Astrocyte (in vitro differentiated cells and primary cell): ENCODE measurements around the gene NR2F2. TPM values are rescaled to one million over a fixed set of nuclear protein-coding genes. Genes with fewer than 3 reads are reported as not detected.

Experiments
- DNase-seq: peaks from one replicate; pipeline ENCODE4 v3.0.0-alpha.2; 2010; ENCODE audit warnings: low read depth
- FAIRE-seq: peaks from 2 replicates; lab custom pipeline; 2011; peaks lifted over from hg19 to GRCh38; lab: Jason Lieb, UNC
- H2AFZ ChIP-seq: 2 replicates; pipeline ENCODE4 v1.6.0; 2012; ENCODE audit warnings: low read depth, low read length, inconsistent platforms
- H3K27ac ChIP-seq: 2 replicates; pipeline ENCODE4 v1.5.1; 2011; ENCODE audit warnings: low read depth, low read length, inconsistent platforms
- H3K27me3 ChIP-seq: 2 replicates; pipeline ENCODE4 v1.6.0; 2011; ENCODE audit warnings: low read length, inconsistent platforms; ENCODE audit not compliant: insufficient read depth
- H3K36me3 ChIP-seq: 2 replicates; pipeline ENCODE4 v1.5.1; 2011; ENCODE audit warnings: low read length, inconsistent platforms; ENCODE audit not compliant: insufficient read depth
- H3K4me1 ChIP-seq: 2 replicates; pipeline ENCODE4 v1.5.1; 2011; ENCODE audit warnings: low read length, inconsistent platforms; ENCODE audit not compliant: insufficient read depth
- H3K4me2 ChIP-seq: 2 replicates; pipeline ENCODE4 v1.6.0; 2012; ENCODE audit warnings: low read length, inconsistent platforms
- H3K4me3 ChIP-seq: 2 replicates; pipeline ENCODE4 v1.5.1; 2011; ENCODE audit warnings: low read depth, mild to moderate bottlenecking, low read length, inconsistent platforms; ENCODE audit not compliant: insufficient read depth
- H3K79me2 ChIP-seq: 2 replicates; pipeline ENCODE4 v1.6.0; 2012; ENCODE audit warnings: mild to moderate bottlenecking, low read length, inconsistent platforms; ENCODE audit not compliant: insufficient read depth
- H3K9ac ChIP-seq: 2 replicates; pipeline ENCODE4 v1.6.0; 2012; ENCODE audit warnings: mild to moderate bottlenecking, low read length, inconsistent platforms
- H3K9me3 ChIP-seq: 2 replicates; pipeline ENCODE4 v1.5.1; 2012; ENCODE audit warnings: low read depth, mild to moderate bottlenecking, low read length, inconsistent platforms; ENCODE audit not compliant: insufficient read depth
- H4K20me1 ChIP-seq: 2 replicates; pipeline ENCODE4 v1.6.0; 2012; ENCODE audit warnings: low read length, inconsistent platforms; ENCODE audit not compliant: insufficient read depth
- H3K27ac Mint-ChIP-seq: one replicate; pipeline ENCODE4 v1.8.0; 2021; ENCODE audit warnings: mild to moderate bottlenecking, mixed read lengths; ENCODE audit not compliant: unreplicated experiment
- H3K27me3 Mint-ChIP-seq: one replicate; pipeline ENCODE4 v1.8.0; 2021; ENCODE audit warnings: low read depth, mixed read lengths; ENCODE audit not compliant: unreplicated experiment
- H3K36me3 Mint-ChIP-seq: one replicate; pipeline ENCODE4 v1.8.0; 2021; ENCODE audit warnings: low read depth, mixed read lengths; ENCODE audit not compliant: unreplicated experiment
- H3K4me1 Mint-ChIP-seq: one replicate; pipeline ENCODE4 v1.8.0; 2021; ENCODE audit warnings: low read depth, mixed read lengths; ENCODE audit not compliant: unreplicated experiment
- H3K4me3 Mint-ChIP-seq: one replicate; pipeline ENCODE4 v1.8.0; 2021; ENCODE audit warnings: mild to moderate bottlenecking, moderate library complexity, mixed read lengths; ENCODE audit not compliant: unreplicated experiment
- H3K9me3 Mint-ChIP-seq: one replicate; pipeline ENCODE4 v1.8.0; 2021; ENCODE audit warnings: mild to moderate bottlenecking, mixed read lengths; ENCODE audit not compliant: unreplicated experiment
- CTCF ChIP-seq: IDR thresholded peaks from 2 replicates; pipeline ENCODE4 v1.5.1; 2011; ENCODE audit warnings: low read depth, mild to moderate bottlenecking, inconsistent platforms, low read length, moderate library complexity; ENCODE audit not compliant: insufficient read depth
- EZH2 ChIP-seq: IDR thresholded peaks from 2 replicates; pipeline ENCODE4 v1.6.1; 2012; ENCODE audit warnings: mild to moderate bottlenecking, low read length, inconsistent platforms; ENCODE audit not compliant: insufficient read depth
- total RNA-seq: library from RNA; stranded (reverse); gene quantifications from 2 replicates; pipeline ENCODE4 v1.2.1, GENCODE V29; 2021

NR2F2 gene
- total RNA-seq, 1 donor from 2014 or later: 75.8 TPM

DNA sequence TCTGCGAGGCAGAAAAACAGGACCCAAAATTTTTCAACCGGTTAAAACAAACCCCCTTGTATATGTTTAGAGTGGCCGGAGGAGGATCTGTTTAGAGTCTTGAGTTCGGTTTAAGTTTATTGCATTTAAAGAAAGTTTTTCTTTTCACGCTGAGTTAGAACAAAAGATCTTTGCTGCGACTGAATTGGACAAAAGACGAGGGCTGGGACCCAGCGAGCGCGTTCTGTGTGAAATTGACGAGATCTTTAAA is 9.8 kb downstream of the NR2F2 start:
- peaks cover 59% of the 10 kb centered on the region for H4K20me1 ChIP-seq
- H3K4me1 Mint-ChIP-seq: peaks cover 54% of the 10 kb centered on the region
- peaks cover 47% of the 10 kb centered on the region for H3K36me3 Mint-ChIP-seq
- peaks cover 50% of the 10 kb centered on the region for H3K27me3 Mint-ChIP-seq
- peak overlapping the region; percentile 96 for H3K9ac ChIP-seq
- no peak for DNase-seq
- no peak overlapping the region for H2AFZ ChIP-seq
- peak overlapping the region; percentile 93 for H3K4me2 ChIP-seq
- H3K4me3 Mint-ChIP-seq: peak overlapping the region; percentile 99
- H3K79me2 ChIP-seq: peaks cover 99% of the 10 kb centered on the region
- H3K27ac ChIP-seq: peak overlapping the region; percentile 86
- peaks cover 14% of the 10 kb centered on the region for H3K9me3 Mint-ChIP-seq
- H3K36me3 ChIP-seq: peaks cover 48% of the 10 kb centered on the region
- FAIRE-seq: no peak
- peaks cover 40% of the 10 kb centered on the region for H3K4me1 ChIP-seq
- H3K9me3 ChIP-seq: no peaks in the 10 kb centered on the region
- H3K27ac Mint-ChIP-seq: peak overlapping the region; percentile 95
- no peak for TF ChIP-seq EZH2
- no peak for TF ChIP-seq CTCF
- no peaks in the 10 kb centered on the region for H3K27me3 ChIP-seq
- H3K4me3 ChIP-seq: peak overlapping the region; percentile 99

DNA sequence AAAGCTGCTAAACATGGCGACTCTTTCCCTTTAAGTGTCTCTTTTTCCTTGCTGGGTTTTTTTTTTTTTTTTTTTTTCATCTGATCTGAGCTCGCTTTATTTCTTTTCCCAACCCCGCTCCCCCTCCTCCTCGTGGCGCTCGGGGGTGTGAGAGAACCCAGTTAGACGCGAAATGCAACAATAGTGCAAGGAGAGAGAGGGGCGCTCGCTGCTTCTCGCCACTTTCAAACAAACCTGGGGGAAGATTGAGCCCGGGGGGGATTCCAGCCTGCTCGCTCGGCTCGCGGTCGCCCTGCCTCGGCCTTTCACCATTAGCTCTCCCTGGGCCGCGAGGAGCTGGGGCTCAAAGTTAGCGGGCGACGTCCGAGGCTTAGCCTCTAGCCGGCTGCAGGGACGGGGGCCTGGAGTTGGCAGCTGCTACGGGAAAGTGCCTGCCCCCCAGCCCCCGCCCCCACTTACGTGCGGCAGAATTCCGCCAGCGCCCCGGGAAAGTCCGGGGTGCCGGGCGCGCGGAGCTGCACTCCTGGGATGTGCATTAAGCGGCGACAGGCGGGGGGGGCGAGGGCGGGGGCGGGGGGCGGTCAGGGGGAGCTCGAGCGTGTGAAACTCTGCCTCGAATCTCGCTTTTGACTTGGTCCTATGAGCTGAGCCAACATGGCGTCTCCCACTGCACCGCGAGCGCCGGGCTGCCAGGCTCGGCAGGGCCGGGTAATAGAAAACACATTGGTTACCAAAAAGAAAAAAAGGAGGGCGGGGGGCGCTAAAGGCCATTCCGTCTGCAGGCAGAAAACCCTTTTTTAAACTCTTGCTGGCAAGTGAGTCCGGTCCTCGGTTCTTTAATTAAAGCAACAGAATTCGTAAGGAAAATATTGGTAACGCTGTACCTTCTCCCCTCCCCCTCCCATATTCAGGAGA is 10.4 kb downstream of the NR2F2 start:
- Mint-ChIP-seq H3K4me3 (peak overlapping the region; percentile 99), H3K27ac (peak overlapping the region; percentile 95), H3K9me3 (peaks cover 14% of the 10 kb centered on the region), H3K36me3 (peaks cover 44% of the 10 kb centered on the region), H3K4me1 (peaks cover 54% of the 10 kb centered on the region), H3K27me3 (peaks cover 48% of the 10 kb centered on the region)
- Histone ChIP-seq H3K4me1 (peaks cover 45% of the 10 kb centered on the region), H3K79me2 (peaks cover 99% of the 10 kb centered on the region), H3K9me3 (no peaks in the 10 kb centered on the region), H2AFZ (no peak overlapping the region), H4K20me1 (peaks cover 53% of the 10 kb centered on the region), H3K9ac (peak overlapping the region; percentile 96), H3K27me3 (no peaks in the 10 kb centered on the region), H3K4me3 (peak overlapping the region; percentile 99), H3K27ac (peak overlapping the region; percentile 90), H3K36me3 (peaks cover 42% of the 10 kb centered on the region), H3K4me2 (peak overlapping the region; percentile 93)
- FAIRE-seq: no peak
- DNase-seq: no peak
- TF ChIP-seq CTCF: no peak
- no peak for TF ChIP-seq EZH2
